IPS-15b (cell line): ENCODE results near the gene RNF4.
"Not testable (repeated sequence)": the region's sequence is repeated elsewhere in the genome, so short reads cannot be mapped to it uniquely, and the experiment has no call there.

Experiments
- H3K27me3 ChIP-seq: one replicate; pipeline ENCODE4 v1.6.1; 2013; ENCODE audit warnings: low read length; ENCODE audit not compliant: control insufficient read depth, insufficient read depth
- H3K36me3 ChIP-seq: one replicate; pipeline ENCODE4 v1.6.1; 2013; ENCODE audit warnings: low read length; ENCODE audit not compliant: control insufficient read depth, insufficient read depth
- H3K4me1 ChIP-seq: one replicate; pipeline ENCODE4 v1.6.1; 2013; ENCODE audit warnings: mild to moderate bottlenecking, low read length; ENCODE audit not compliant: control insufficient read depth, insufficient read depth
- H3K4me3 ChIP-seq: one replicate; pipeline ENCODE4 v1.5.1; 2013; ENCODE audit warnings: low read depth, low read length
- H3K9ac ChIP-seq: one replicate; pipeline ENCODE4 v1.6.1; 2013; ENCODE audit warnings: low read depth, mild to moderate bottlenecking, low read length
- H3K9me3 ChIP-seq: one replicate; pipeline ENCODE4 v1.6.1; 2013; ENCODE audit warnings: mild to moderate bottlenecking, low read length; ENCODE audit not compliant: control insufficient read depth, insufficient read depth

The RNF4 gene

DNA sequence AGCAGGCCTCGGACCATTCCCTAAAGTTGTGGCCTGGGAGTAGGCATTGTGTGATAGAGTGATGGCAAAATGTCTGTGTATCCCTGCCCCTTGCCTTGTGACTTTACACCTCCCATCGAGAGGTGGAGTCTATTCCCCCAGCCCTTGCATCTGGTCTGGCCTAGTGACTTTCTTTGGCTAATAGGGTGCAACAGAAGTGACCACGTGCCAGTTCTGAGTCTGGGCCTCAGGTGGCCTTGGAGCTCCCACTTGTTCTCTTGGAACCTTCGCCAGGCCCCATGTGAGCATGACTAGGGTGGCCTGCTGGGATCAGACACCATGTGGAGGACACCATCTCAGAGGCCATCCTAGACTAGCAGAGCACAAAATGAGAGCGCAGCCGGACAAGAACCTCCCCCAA is 3.9 kb upstream of the RNF4 start:
- peaks cover 23% of the 10 kb centered on the region for H3K27me3 ChIP-seq
- H3K9me3 ChIP-seq = no peaks in the 10 kb centered on the region
- H3K9ac ChIP-seq = no peak overlapping the region
- peaks cover 4% of the 10 kb centered on the region for H3K36me3 ChIP-seq
- no peaks in the 10 kb centered on the region for H3K4me1 ChIP-seq
- H3K4me3 ChIP-seq = no peak overlapping the region

GRCh38 chr4:2465544-2465943 is 3.4 kb upstream of the RNF4 start:
- H3K4me3 ChIP-seq, H3K36me3 ChIP-seq, H3K9ac ChIP-seq: not testable (repeated sequence)

GRCh38 chr4:2469192-2469984 is 482 bp downstream of the RNF4 start:
- peaks cover 6% of the 10 kb centered on the region for H3K36me3 ChIP-seq
- H3K9ac ChIP-seq = peak overlapping the region; percentile 96
- no peaks in the 10 kb centered on the region for H3K27me3 ChIP-seq
- peaks cover 6% of the 10 kb centered on the region for H3K4me1 ChIP-seq
- no peaks in the 10 kb centered on the region for H3K9me3 ChIP-seq
- peak overlapping the region; percentile 80 for H3K4me3 ChIP-seq

More at GRCh38 chr4:2465544-2465943, 3.4 kb upstream of the RNF4 start:
- H3K27me3 ChIP-seq = peaks cover 23% of the 10 kb centered on the region
- H3K9me3 ChIP-seq, H3K4me1 ChIP-seq: not testable (repeated sequence)

DNA sequence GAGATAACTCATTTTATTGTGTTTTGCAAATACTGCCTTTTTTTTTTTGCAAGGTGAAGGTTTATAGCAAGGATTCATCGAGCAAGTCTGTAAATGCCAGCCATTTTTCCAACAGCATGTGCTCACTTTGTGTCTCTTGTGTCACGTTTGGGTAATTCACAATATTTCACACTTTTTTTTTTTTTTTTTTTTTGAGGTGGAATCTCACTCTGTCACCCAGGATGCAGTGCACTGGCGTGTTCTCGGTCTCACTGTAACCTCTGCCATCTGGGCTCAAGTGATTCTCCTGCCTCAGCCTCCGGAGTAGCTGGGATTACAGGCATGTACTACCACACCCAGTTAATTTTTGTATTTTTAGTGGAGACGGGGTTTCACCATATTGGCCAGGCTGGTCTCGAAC is 1.9 kb downstream of the RNF4 start:
- no peaks in the 10 kb centered on the region for H3K9me3 ChIP-seq
- H3K36me3 ChIP-seq = peaks cover 6% of the 10 kb centered on the region
- H3K4me1 ChIP-seq = peaks cover 7% of the 10 kb centered on the region
- no peak overlapping the region for H3K9ac ChIP-seq
- H3K27me3 ChIP-seq = no peaks in the 10 kb centered on the region
- peak overlapping the region; percentile 80 for H3K4me3 ChIP-seq

- H3K4me1 ChIP-seq = peaks cover 7% of the 10 kb centered on the region
- no peaks in the 10 kb centered on the region for H3K27me3 ChIP-seq
- peaks cover 3% of the 10 kb centered on the region for H3K36me3 ChIP-seq
- H3K9me3 ChIP-seq = no peaks in the 10 kb centered on the region
- no peak overlapping the region for H3K4me3 ChIP-seq
- H3K9ac ChIP-seq = no peak overlapping the region
Measured at GRCh38 chr4:2472187-2472586, 3.3 kb downstream of the RNF4 start.

DNA sequence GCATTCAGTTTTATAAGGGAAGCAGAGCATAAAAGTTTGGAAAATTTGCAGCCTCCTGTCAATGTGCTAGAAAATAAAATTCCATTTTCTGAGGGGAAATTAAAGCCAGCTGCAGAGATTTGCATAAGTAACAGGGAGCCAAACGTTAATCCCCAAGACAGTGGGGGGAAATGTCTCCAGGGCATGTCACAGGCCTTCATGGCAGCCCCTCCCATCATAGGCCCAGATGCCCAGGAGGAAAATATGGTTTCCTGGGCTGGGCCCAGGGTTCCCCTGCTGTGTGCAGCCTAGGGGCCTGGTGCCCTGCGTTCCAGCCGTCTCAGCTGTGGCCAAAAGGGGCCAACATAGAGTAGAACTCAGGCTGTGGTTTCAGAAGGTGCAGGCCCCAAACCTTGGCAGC is 9.3 kb downstream of the RNF4 start:
- Histone ChIP-seq H3K9me3 (no peaks in the 10 kb centered on the region), H3K36me3 (no peaks in the 10 kb centered on the region), H3K4me1 (peaks cover 10% of the 10 kb centered on the region), H3K4me3 (no peak overlapping the region), H3K27me3 (no peaks in the 10 kb centered on the region), H3K9ac (no peak overlapping the region)

DNA sequence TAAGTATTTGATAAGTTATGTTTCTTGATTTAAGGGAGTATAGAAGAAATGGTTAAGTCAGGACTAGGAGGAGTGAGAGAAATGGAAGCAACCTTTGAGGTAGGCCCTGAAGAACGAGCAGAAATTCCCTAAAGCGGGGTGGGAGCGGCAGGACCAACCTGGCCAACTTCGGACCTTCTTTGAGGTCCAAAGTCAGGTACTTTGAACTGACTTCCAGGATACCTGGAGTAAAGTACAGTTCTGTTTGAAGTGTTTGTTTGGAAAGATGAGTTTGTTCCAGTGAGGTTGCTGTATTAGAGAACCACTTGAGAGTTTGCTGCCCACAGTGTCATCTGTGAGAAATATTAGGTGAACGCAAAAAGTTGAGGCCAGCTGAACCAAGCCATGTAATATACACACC is 11.7 kb downstream of the RNF4 start:
- Histone ChIP-seq H3K4me3 (no peak overlapping the region), H3K4me1 (peaks cover 21% of the 10 kb centered on the region), H3K9me3 (no peaks in the 10 kb centered on the region), H3K9ac (no peak overlapping the region), H3K36me3 (no peaks in the 10 kb centered on the region), H3K27me3 (no peaks in the 10 kb centered on the region)

DNA sequence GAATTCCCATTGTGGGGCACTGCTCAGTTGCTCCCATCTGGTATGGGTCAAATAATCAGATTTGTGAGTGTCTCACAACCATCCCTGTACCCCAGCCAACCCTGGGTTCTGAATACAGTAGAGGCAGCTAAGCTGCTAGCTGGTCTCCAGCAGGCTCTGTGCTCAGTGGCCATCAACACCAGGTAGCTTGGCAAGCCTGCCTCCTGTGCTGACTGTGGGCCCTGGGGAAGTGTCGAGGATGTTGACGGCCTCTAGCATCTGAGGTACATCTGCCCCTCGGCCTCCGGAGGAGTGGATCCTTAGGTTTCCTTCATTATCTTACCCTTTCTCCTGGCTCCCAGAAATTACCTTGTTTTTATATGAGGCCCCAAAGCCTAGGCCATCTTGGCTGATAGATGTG is 13.3 kb downstream of the RNF4 start:
- Histone ChIP-seq H3K4me3 (no peak overlapping the region), H3K9ac (no peak overlapping the region), H3K36me3 (no peaks in the 10 kb centered on the region), H3K27me3 (no peaks in the 10 kb centered on the region), H3K4me1 (peaks cover 21% of the 10 kb centered on the region), H3K9me3 (no peaks in the 10 kb centered on the region)

- H3K4me1 ChIP-seq = peaks cover 18% of the 10 kb centered on the region
- no peak overlapping the region for H3K9ac ChIP-seq
- no peaks in the 10 kb centered on the region for H3K36me3 ChIP-seq
- no peak overlapping the region for H3K4me3 ChIP-seq
- no peaks in the 10 kb centered on the region for H3K9me3 ChIP-seq
- no peaks in the 10 kb centered on the region for H3K27me3 ChIP-seq
Measured at GRCh38 chr4:2482693-2483092, 13.8 kb downstream of the RNF4 start.

- Histone ChIP-seq H3K4me1 (peaks cover 14% of the 10 kb centered on the region), H3K9ac (no peak overlapping the region), H3K27me3 (no peaks in the 10 kb centered on the region), H3K36me3 (no peaks in the 10 kb centered on the region), H3K4me3 (no peak overlapping the region), H3K9me3 (no peaks in the 10 kb centered on the region)
Measured at GRCh38 chr4:2483237-2483636, 14.3 kb downstream of the RNF4 start.

GRCh38 chr4:2484185-2484584 is 15.3 kb downstream of the RNF4 start:
- no peak overlapping the region for H3K4me3 ChIP-seq
- H3K4me1 ChIP-seq = peaks cover 13% of the 10 kb centered on the region
- no peaks in the 10 kb centered on the region for H3K27me3 ChIP-seq
- no peak overlapping the region for H3K9ac ChIP-seq
- H3K36me3 ChIP-seq = no peaks in the 10 kb centered on the region
- no peaks in the 10 kb centered on the region for H3K9me3 ChIP-seq

- no peaks in the 10 kb centered on the region for H3K9me3 ChIP-seq
- no peaks in the 10 kb centered on the region for H3K27me3 ChIP-seq
- H3K4me3 ChIP-seq = no peak overlapping the region
- peaks cover 5% of the 10 kb centered on the region for H3K36me3 ChIP-seq
- H3K9ac ChIP-seq = peak overlapping the region; percentile 27
- peaks cover 13% of the 10 kb centered on the region for H3K4me1 ChIP-seq
Measured at GRCh38 chr4:2484993-2485392, 16.1 kb downstream of the RNF4 start.
